OCI-LY7 (cell line): ENCODE results near the gene PAQR4.

Experiments
- EZH2phosphoT487 ChIP-seq: fragments of 200-600 bp; sonication (generic); IDR thresholded peaks from 2 replicates; pipeline ENCODE4 v1.6.1; 2018; ENCODE audit warnings: low read depth, borderline replicate concordance, mild to moderate bottlenecking, mixed run types, antibody characterized with exemption, low read length, moderate library complexity, mixed read lengths
- TF ChIP-seq, protein P1 (sequence below): fragments of 200-600 bp; sonication (generic); conservative IDR thresholded peaks from 2 replicates; pipeline ENCODE4 v1.5.1; 2014; ENCODE audit warnings: mild to moderate bottlenecking, antibody characterized with exemption, low read length, moderate library complexity, mixed read lengths

GRCh38 chr16:3001316-3001715 is 32.2 kb downstream of the PAQR4 start:
- TF ChIP-seq, protein P1, sequence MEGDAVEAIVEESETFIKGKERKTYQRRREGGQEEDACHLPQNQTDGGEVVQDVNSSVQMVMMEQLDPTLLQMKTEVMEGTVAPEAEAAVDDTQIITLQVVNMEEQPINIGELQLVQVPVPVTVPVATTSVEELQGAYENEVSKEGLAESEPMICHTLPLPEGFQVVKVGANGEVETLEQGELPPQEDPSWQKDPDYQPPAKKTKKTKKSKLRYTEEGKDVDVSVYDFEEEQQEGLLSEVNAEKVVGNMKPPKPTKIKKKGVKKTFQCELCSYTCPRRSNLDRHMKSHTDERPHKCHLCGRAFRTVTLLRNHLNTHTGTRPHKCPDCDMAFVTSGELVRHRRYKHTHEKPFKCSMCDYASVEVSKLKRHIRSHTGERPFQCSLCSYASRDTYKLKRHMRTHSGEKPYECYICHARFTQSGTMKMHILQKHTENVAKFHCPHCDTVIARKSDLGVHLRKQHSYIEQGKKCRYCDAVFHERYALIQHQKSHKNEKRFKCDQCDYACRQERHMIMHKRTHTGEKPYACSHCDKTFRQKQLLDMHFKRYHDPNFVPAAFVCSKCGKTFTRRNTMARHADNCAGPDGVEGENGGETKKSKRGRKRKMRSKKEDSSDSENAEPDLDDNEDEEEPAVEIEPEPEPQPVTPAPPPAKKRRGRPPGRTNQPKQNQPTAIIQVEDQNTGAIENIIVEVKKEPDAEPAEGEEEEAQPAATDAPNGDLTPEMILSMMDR, result no peak
- TF ChIP-seq EZH2phosphoT487, result no peak
